HG02852 (cell line): ENCODE results near the gene ZNHIT6.
"Not testable (repeated sequence)": the region's sequence is repeated elsewhere in the genome, so short reads cannot be mapped to it uniquely, and the experiment has no call there.

Experiments
- ATAC-seq: cut with Tn5 transposase; IDR thresholded peaks from one replicate; pipeline ENCODE4 v1.9.1; 2021; ENCODE audit warnings: mild to moderate bottlenecking, moderate library complexity; ENCODE audit not compliant: unreplicated experiment

The ZNHIT6 gene

DNA sequence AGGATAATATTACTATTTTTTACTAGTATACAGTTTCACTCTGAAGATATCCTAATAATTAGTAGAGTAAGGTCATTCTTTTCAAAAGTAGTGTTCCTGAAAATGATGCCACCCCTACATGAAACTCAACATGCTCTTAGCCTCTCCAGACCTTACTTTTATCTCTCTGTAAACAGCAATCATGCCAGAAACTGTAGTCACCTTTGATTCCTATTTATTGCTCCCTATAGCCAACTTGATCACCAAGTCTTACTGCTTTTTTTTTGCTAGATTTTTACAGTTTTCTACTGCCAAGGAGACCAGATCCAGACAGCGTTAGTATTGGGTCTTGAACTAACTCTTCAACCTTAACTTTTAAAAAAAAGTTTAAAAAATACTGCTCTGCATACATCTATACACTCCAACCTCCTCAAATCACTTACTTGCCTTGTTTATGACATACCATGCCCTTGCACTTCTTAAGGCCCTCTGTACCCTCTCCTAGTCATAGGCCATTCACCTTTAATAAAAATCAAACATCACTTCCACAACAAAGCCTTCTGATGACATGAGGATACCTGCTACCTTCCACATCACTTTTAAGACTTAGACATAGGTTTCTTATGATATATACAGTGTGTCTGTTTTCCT, 36.1 kb downstream of the ZNHIT6 start:
- no peak for ATAC-seq

DNA sequence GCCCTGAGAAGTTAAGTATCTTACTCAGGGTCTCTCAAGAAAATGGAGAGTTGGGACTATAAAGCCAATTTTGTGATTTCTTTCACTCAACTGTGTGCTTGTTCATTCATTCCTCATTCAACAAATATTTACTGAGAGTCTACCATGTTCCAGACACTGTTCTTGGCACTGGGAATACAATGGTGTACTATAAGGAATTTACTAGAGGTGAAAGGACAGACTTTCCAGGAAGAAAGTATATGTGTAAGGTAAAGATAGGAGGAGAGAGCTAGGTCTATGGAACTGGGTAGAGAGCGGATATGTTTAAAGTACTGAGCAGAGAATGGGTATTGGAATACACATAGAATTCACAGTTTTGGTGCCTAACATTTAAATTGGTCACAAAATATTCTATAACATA, 42.3 kb downstream of the ZNHIT6 start:
- no peak for ATAC-seq

DNA sequence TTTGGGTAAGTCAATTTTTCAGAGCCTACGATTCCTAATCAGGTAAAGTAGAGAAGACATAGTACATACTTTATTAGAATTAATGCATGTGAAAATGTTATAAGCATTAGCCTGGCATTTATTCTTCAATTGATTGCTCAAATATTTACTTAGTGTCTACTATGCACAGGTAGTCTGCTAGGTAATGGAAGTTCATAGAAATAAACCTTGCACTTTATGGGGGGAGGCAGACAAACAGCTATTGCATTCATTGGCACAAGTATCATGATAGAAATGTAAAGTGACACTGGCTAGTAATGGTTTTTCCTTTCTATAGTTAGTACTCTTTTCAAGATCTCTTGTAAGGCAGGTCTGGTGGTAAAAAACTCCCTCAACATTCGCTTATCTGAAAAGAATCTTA, 44.9 kb downstream of the ZNHIT6 start:
- ATAC-seq = no peak

DNA sequence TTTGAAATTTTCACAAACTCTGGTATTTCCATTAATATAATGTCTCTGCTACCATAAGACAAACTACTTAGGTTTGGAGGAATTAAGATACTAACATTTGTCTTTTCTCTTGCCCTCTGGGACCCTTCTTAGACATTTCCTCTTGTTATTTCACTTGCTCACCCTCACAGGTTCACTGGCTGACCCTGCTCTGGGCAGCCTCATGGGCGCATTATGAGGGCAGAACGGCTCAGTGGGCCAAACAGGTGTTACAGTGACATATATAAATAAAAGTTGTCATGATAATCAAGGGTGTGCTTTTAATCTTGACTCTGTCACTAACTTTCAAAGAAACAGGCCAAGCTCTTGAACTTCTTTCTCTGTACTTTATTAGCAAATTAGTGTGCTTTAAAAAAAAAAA, 46.5 kb downstream of the ZNHIT6 start:
- ATAC-seq = no peak

DNA sequence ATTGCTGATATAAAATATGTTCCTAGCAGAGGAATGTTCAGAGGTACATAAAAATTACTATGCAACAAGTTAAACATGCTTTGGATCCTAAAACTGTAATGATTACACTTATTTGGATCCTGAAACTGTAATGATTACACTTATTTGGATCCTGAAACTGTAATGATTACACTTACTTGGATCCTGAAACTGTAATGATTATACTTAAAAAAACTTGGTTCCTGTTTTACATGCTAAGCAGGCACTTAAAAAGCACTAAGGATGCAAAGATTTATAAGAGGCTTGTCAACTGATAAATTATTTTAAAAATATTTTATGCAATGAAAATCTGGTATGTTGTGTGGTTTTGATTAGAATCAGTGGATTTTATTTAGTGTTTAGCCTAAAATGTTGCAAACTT, 47.7 kb downstream of the ZNHIT6 start:
- ATAC-seq = no peak

DNA sequence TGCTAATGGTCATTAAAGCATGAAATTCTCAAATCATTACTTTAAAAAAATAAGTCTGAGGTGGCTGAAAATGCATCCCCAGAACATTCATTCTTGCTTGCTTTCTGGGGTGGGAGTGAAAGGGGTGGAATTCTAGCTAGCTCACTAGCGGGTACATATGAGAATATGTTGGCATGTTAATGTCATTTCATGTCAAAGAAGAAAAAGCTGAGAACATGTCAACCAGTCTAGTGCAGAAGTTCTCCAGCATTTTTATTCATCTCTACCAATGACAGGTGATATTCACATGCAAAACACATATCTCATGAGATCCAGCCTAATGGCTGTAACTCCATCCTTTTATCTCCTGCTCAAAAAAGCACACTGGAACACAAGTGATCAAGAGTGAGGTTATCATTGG, 49.1 kb downstream of the ZNHIT6 start:
- no peak for ATAC-seq

DNA sequence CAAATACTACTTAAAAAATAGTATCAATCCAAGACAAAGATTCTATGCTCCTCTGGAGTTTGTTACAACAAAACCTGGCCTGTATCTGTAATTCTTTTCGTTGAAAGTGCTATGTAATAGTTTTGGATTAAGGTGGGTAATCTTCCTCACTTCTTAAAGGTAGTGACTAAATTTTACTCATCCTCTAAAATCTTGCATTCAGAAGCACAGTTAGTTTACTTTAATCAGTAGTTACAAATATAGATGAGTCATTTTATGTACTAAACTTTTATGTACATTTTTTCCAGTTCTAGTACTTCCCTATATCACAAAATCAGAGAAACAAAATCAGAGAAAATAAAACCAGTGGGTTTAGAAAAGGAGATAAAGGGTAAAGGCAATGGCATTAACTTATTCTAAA, 51.3 kb downstream of the ZNHIT6 start:
- no peak for ATAC-seq

DNA sequence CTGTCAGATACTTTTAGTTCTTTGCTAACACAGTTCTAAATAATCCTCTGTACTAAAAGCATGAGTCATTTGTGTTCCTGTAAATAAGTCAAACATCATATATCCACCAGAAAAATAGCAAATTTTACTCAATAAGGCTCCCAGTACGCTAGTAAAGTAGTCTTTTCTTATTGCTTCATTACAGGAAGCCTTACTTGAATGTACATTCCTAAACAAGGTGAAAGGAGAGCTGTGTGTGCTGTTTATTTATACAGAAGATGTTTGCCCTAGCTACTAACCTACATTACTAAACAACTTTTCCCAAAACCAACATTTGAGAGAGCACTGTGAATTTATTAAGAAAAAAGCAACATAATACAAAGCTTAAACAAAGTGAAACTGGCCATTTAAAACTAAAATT, 52.0 kb downstream of the ZNHIT6 start:
- no peak for ATAC-seq

DNA sequence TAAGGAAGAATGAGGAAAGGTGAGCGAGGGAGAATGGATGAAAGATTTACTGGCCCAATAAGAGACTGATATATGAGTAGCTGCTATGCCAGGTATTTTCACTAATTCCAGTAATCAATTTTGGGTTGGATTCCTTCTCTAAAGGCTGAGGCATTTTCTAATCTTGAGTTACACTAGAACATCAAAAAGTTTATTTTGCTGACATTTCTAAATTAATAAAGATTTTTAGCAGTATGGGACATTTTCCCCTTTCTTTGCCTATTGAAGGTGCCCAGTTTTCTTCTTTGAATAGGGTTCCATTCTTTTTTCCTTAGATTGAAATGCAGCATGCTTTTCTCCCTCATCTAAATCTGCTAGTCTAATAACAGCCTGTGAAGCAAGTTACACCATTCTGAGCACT, 52.9 kb downstream of the ZNHIT6 start:
- no peak for ATAC-seq

DNA sequence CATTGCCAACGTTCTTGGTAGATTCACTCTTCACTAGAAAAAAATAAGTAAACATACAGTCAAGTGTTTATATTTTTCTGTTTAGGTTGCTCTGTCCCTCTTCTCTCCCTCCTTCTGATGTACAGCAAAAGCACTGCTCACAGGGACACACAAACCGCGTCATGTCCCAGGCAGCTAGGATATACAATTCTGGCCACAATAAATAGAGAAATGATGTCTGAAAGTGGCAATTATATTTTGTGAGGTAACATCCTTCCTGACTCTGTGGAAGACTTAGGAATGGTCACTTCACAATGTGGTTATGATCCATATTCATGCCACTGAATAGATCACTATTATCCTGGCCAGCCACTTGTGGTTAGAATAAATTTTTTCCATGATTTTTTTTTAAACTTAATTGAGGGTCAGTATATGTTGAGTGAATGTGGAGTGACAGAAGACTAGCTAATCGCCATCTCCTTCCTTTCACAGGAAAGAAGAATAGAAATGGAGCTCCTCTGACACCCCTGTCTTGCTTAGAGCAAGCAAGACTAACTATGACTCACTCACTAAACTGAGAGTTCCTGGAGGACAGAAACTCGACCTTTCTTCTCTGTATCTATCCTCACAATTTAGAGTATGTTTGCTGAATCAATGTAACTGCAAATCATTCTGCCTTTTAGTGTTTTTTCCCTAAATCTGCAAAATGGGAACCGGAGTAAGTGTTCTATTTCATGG, 54.0 kb downstream of the ZNHIT6 start:
- ATAC-seq = no peak

DNA sequence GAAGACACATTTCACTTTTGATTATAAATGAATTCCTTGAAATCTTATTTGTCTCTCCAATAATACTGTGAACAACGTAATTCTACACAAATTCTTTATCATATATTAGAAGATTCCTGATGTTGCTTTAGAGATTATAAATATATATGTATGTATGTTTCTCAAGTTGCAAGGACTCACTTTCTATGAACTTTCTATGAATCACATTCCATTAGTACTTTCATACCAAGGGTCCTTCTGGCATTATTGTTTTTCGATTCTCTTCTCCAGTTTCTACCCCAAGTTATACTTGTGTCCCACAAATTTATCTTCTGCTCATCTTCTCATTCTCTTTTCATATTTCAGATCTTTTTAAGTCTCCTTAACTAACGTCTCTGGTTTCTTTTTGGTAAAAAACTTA, 55.9 kb downstream of the ZNHIT6 start:
- no peak for ATAC-seq

DNA sequence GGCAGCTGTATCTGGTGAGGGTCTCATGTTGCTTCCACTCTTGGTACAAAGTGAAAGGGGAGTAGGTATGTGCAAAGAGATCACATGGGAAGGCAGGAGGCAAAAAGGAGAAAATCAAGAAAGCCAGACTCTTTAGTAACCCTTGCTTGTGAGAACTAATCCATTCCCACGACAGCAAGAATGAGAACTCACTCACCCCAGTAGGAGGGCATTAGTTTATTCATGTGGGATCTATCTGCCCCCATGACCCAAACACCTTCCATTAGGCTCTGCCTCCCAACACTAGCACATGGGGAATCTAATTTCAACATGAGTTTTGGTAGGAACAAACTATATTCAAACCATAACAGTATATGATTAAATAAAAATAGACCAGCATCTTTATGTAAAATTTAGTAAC, 57.6 kb downstream of the ZNHIT6 start:
- no peak for ATAC-seq

DNA sequence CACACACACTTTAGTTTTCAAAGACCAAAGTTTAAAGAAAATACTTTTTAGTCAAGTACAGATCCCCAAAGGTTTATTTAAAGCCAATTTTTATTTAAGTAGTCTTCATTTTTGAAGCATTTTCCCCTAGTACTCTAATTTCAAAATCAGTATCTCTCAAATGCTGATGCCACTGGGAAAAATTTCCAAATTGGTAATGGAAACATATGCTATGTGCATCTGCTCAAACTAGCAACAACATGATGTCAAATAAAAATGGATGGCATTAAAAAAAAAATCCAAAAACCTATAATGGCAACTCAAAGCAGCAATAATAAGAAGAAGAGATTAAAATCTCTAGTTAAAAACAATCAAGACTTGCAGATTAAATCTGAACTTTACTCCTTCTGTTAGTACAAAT, 58.6 kb downstream of the ZNHIT6 start:
- no peak for ATAC-seq

DNA sequence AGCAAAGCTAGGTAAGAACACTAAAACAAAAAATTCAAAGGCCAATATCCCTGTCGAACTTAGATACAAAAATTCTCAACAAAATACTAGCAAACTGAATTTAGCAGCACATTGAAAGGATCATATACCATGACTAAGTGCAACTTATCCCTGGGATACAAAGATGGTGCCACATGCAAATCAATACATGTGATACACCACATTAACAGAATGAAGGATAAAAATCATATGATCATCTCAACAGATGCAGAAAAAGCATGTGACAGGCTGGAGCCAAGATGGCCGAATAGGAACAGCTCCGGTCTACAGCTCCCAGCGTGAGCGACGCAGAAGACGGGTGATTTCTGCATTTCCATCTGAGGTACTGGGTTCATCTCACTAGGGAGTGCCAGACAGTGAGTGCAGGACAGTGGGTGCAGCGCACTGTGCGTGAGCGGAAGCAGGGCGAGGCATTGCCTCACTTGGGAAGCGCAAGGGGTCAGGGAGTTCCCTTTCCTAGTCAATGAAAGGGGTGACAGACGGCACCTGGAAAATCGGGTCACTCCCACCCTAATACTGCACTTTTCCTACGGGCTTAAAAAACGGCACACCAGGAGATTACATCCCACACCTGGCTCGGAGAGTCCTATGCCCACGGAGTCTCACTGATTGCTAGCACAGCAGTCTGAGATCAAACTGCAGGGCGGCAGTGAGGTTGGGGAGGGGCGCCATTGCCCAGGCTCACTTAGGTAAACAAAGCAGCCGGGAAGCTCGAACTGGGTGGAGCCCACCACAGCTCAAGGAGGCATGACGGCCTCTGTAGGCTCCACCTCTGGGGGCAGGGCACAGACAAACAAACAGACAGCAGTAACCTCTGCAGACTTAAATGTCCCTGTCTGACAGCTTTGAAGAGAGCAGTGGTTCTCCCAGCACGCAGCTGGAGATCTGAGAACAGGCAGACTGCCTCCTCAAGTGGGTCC, 66.4 kb downstream of the ZNHIT6 start:
- not testable (repeated sequence) for ATAC-seq

DNA sequence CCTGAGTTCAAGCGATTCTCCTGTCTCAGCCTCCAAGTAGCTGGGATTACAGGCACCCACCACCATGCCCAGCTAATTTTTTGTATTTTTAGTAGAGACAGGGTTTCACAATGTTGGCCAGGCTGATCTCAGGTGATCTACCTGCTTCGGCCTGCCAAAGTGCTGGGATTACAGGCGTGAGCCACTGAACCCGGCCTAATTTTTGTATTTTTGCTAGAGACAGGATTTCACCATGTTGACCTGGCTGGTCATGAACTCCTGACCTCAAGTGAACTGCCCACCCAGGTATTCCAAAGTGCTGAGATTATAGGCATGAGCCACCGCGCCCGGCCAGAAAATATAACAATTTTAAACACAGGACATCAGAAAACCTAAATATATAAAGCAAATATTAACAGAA, 68.3 kb downstream of the ZNHIT6 start:
- not testable (repeated sequence) for ATAC-seq

DNA sequence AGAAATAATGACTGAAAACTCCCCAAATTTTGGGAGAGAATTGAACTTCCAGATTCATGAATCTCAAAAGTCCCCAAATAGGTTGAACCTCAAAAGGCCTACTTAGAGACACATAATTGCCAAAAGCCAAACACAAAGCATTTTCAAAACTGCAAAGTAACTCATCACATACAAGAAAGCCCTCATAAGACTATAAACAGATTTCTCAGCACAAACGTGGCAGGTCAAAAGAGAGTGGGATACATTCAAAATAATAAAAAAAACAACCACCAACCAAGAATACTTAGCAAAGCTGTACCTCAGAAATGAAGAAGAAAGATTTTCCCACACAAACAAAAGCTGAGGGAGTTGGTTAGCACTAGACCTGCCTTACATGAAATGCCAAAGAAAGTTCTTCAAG, 69.8 kb downstream of the ZNHIT6 start:
- ATAC-seq = no peak

DNA sequence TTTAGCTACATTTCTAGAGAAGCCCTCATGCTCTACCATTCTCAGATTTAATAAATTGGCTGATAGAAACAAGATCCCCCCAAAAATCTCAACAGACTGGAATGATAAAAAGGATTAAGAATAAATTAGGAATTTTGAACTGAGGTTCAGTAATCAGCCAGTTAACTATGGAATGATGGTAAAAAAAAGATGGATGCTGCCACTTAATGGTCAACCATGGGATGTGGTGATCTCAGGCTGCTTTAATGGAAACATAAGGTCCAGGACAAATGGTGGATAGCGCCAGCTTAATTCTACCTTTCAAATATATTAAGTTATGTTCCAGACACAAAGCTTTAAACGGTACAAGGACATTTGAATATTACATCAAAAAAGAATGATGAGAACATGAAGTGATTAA, 77.7 kb downstream of the ZNHIT6 start:
- ATAC-seq = no peak

DNA sequence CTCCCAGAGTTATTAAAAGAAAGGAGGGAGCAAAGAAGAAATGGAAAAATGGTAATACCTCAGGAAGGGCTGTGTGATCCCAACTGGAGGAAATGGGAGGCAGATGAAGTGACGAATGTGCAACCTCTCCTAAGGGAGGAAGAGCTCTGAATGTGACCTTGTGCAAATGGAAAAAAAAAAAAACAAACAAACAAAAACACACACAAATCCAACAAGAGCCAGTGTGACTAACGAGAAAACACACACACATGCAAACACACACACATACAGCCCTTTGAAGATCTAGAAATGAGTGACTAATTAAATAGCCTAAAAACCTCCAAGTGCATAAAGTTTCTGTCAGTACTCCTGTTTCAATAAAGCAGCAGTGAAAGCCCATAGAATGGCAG, 78.7 kb downstream of the ZNHIT6 start:
- ATAC-seq = no peak

DNA sequence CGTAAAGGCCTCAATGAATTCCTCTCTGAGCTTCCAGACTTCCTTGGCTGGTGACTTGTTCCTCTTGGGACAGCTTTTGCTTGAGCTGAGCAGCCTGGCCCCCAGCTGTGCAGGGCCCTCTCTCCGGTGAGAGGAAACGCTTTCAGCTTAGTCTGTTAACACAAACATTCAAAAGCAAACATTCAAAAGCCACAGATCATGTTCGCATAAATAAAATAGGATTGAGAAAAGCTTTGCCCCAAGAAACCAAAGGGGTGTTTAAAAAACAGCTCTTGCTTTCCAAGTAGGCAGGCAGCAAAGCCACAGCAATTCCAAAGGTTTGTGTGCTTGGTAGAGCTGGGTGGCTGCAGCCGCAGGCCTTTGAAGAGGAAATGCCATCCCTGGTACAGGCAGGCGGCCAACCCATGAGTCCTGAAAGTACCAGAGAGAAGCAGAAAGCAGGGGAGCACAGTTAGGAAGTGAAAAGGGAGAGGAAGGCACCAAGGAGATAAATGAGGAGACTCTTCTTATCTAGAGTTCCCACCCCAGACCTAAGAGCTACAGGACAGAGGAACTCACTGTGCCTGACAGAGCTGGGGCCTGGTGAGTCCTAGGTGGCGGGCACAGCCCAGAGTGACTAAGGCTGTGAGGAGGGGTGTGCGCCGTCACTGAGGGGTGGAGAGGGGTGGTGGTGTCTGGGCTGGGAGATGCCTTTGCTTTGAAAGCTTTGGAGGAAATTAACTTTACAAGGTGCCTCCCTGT, 79.3 kb downstream of the ZNHIT6 start:
- ATAC-seq = no peak

DNA sequence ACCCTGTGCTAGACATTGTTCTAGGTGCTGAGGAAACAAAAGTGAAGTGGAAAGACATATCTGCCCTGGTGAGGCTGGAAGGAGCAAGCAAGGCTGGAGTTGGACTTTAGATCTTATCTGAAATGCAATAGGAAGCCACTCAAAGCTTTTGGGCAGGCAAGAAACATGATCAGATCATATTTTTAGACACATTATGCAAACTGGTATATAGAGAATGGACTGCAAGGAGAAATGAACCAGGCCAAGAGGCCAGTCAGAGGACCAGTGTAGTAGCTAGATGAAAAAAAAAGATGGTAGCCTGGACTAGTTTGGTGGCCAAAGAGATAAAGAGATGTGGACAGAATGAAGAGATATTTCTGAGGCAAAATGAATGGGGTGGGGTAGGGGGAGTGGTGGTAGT, 81.4 kb downstream of the ZNHIT6 start:
- no peak for ATAC-seq

DNA sequence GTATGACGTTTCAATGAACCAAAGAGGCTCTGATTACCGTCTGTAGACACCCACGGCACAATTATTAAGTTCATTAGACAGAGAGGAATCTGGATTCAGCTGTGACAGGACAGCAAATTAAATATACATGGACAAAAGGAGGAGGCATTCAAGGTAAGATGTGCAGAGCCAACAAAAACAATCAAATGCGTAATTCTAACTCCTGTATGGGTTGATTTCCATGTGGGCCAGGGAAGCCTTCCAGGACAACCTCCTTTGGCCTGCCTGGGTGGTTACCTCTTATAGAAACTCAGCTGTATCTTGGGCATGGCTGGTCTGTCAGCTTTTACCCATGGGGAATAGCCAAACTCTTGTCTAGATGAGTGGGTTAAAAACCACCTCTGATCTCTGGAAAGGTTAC, 83.9 kb downstream of the ZNHIT6 start:
- no peak for ATAC-seq
